ENCODE results near the gene STX3. TPM values are rescaled to one million over a fixed set of nuclear protein-coding genes. Genes with fewer than 3 reads are reported as not detected.

The STX3 gene
- total RNA-seq, 2 experiments from 2014 or later, result 6.4 to 20.2 TPM

DNA sequence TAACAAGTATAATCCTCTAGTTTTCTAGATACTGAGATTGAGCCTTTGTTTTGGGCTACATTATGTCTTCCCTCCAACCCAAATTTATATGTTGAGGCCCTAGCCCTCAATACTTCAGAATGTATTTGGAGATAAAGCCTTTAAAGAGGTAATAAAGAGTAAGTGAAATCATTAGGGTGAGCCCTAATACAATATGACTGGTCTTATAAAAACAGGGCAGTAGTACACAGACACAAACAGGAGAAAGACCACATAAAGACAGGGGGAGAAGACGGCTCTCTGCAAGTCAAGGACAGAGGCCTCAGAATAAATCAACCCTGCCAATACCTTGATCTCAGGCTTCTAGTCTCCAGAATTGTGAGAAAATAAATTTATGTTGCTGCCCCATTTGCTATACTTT lies 47.8 kb upstream of the STX3 start:
- no TSS peak for BruUV-seq (replicated peaks)
- Histone ChIP-seq H3K9me3 (ENCODE audit: low read length) (no peaks in the 10 kb centered on the region), H3K4me2 (ENCODE audit: low read length) (no peak overlapping the region), H3K79me2 (ENCODE audit: insufficient read depth, low read depth, low read length) (no peaks in the 10 kb centered on the region), H4K20me1 (ENCODE audit: insufficient read depth, low read length) (no peaks in the 10 kb centered on the region), H3K4me1 (ENCODE audit: insufficient read depth, low read length, poor library complexity, severe bottlenecking) (no peaks in the 10 kb centered on the region), H3K36me3 (ENCODE audit: insufficient read depth, low read length) (no peaks in the 10 kb centered on the region), H2AFZ (ENCODE audit: low read length) (no peak overlapping the region), H3K9me2 (ENCODE audit: insufficient read depth, low read length) (no peaks in the 10 kb centered on the region), H3K27ac (ENCODE audit: low read depth, low read length, poor library complexity, severe bottlenecking) (no peak overlapping the region), H3K4me3 (ENCODE audit: low read depth, low read length, poor library complexity, severe bottlenecking) (no peak overlapping the region)
- POLR2A ChIA-PET, result no interaction called here
- CTCF ChIA-PET (ENCODE audit: unreplicated experiment), result no interaction called here
- TF ChIP-seq, protein P1, sequence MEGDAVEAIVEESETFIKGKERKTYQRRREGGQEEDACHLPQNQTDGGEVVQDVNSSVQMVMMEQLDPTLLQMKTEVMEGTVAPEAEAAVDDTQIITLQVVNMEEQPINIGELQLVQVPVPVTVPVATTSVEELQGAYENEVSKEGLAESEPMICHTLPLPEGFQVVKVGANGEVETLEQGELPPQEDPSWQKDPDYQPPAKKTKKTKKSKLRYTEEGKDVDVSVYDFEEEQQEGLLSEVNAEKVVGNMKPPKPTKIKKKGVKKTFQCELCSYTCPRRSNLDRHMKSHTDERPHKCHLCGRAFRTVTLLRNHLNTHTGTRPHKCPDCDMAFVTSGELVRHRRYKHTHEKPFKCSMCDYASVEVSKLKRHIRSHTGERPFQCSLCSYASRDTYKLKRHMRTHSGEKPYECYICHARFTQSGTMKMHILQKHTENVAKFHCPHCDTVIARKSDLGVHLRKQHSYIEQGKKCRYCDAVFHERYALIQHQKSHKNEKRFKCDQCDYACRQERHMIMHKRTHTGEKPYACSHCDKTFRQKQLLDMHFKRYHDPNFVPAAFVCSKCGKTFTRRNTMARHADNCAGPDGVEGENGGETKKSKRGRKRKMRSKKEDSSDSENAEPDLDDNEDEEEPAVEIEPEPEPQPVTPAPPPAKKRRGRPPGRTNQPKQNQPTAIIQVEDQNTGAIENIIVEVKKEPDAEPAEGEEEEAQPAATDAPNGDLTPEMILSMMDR (conservative IDR thresholded peaks at IDR 0.05; ENCODE audit: low read length), result no peak
- TF ChIP-seq EZH2phosphoT487 (IDR thresholded peaks at IDR 0.05; ENCODE audit: borderline replicate concordance, low read depth, low read length), result no peak
- DNase-seq (ENCODE audit: low spot score), result no peak
- intact Hi-C loops (cut with micrococcal nuclease; ENCODE audit: unreplicated experiment), result no loop called here

DNA sequence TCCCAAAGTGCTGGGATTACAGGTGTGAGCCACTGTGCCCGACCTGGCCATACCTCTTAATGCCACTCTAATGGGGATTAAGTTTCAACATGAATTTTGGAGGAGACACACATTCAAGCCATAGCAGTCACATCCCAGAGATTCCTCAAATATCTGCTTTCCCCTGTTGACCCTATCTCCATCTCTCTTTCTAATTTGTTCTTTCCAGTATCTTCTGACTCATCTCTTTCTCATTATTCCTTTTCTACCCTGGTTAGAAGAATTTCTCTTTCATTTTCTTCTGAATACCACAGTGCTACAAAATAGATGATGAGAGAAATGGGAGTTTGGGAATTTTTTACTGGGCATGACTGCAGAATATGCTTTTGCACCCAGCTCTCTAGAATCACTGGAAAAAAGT lies 46.6 kb upstream of the STX3 start:
- ChIA-PET POLR2A (no interaction called here), CTCF (ENCODE audit: unreplicated experiment) (no interaction called here)
- no peaks in the 10 kb centered on the region for H3K36me3 ChIP-seq (ENCODE audit: insufficient read depth, low read length)
- no peak overlapping the region for H2AFZ ChIP-seq (ENCODE audit: low read length)
- TF ChIP-seq, protein P1 (conservative IDR thresholded peaks at IDR 0.05; ENCODE audit: low read length), result no peak
- TF ChIP-seq EZH2phosphoT487 (IDR thresholded peaks at IDR 0.05; ENCODE audit: borderline replicate concordance, low read depth, low read length), result no peak
- no peaks in the 10 kb centered on the region for H3K9me3 ChIP-seq (ENCODE audit: low read length)
- H4K20me1 ChIP-seq (ENCODE audit: insufficient read depth, low read length), result no peaks in the 10 kb centered on the region
- no peaks in the 10 kb centered on the region for H3K4me1 ChIP-seq (ENCODE audit: insufficient read depth, low read length, poor library complexity, severe bottlenecking)
- H3K9me2 ChIP-seq (ENCODE audit: insufficient read depth, low read length), result no peaks in the 10 kb centered on the region
- H3K79me2 ChIP-seq (ENCODE audit: insufficient read depth, low read depth, low read length), result no peaks in the 10 kb centered on the region
- intact Hi-C loops (cut with micrococcal nuclease; ENCODE audit: unreplicated experiment), result no loop called here
- BruUV-seq (replicated peaks), result no TSS peak
- no peak overlapping the region for H3K27ac ChIP-seq (ENCODE audit: low read depth, low read length, poor library complexity, severe bottlenecking)
- no peak for DNase-seq (ENCODE audit: low spot score)
- no peak overlapping the region for H3K4me2 ChIP-seq (ENCODE audit: low read length)
- H3K4me3 ChIP-seq (ENCODE audit: low read depth, low read length, poor library complexity, severe bottlenecking), result no peak overlapping the region

DNA sequence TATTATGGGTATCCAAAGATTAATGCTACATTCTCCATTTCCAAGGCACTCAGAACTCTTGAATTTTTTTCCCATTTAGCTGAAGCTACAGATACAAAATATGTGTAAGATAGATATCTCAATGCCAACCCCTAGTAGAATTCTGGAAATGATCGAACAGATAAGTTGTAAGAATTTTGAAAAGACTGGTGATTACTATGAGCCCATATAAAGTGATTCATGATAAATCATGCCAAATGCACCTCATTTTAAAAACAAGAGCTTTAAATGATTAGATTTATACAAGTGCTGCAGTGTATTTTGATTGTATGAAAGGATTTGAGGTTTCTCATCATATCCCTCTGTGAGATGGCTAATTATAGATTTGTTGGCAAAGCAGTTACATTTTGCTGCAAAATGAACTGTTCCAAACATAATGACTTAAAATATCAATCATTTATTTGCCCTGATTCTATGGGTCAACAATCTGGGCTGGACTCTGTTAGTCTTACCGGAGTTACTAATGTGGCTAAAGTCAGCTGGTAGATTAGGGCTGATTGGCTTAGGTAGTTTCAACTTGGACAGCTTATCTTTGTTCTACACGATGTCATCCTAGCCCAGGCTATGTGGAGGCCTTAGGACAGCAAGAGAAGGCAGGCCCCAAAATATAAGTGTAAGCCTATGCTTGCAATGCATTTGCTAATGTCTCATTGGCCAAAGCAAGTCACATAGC lies 44.9 kb upstream of the STX3 start:
- Histone ChIP-seq H2AFZ (ENCODE audit: low read length) (0 out of 2 replicates have a peak overlapping the region, but pooled peaks have one; percentile 9), H4K20me1 (ENCODE audit: insufficient read depth, low read length) (no peaks in the 10 kb centered on the region), H3K4me2 (ENCODE audit: low read length) (no peak overlapping the region), H3K9me3 (ENCODE audit: low read length) (no peaks in the 10 kb centered on the region), H3K9me2 (ENCODE audit: insufficient read depth, low read length) (no peaks in the 10 kb centered on the region), H3K4me1 (ENCODE audit: insufficient read depth, low read length, poor library complexity, severe bottlenecking) (no peaks in the 10 kb centered on the region), H3K79me2 (ENCODE audit: insufficient read depth, low read depth, low read length) (no peaks in the 10 kb centered on the region), H3K4me3 (ENCODE audit: low read depth, low read length, poor library complexity, severe bottlenecking) (no peak overlapping the region), H3K27ac (ENCODE audit: low read depth, low read length, poor library complexity, severe bottlenecking) (no peak overlapping the region), H3K36me3 (ENCODE audit: insufficient read depth, low read length) (no peaks in the 10 kb centered on the region)
- ChIA-PET CTCF (ENCODE audit: unreplicated experiment) (no interaction called here), POLR2A (interaction anchor here (0.6 kb wide), 2 partner anchors 72 to 395 kb away, joined by 5 to 7 read pairs; no protein-coding TSS in a partner anchor)
- BruUV-seq (replicated peaks), result no TSS peak
- TF ChIP-seq EZH2phosphoT487 (IDR thresholded peaks at IDR 0.05; ENCODE audit: borderline replicate concordance, low read depth, low read length), result no peak
- TF ChIP-seq, protein P1 (conservative IDR thresholded peaks at IDR 0.05; ENCODE audit: low read length), result no peak
- intact Hi-C loops (cut with micrococcal nuclease; ENCODE audit: unreplicated experiment), result no loop called here
- no peak for DNase-seq (ENCODE audit: low spot score)

Data from OCI-LY7 (cell line).